ENCODE results near the gene GABPB1. TPM values are rescaled to one million over a fixed set of nuclear protein-coding genes. Genes with fewer than 3 reads are reported as not detected.

The GABPB1 gene
- total and polyA plus RNA-seq, 2 of the 13 experiments (the other 11 are each of a cell fraction or from before 2014, with no cell fraction given) = 17.5 to 39.5 TPM

GRCh38 chr15:50353975-50354837 lies 792 bp downstream of the GABPB1 start:
- DNase-seq (ENCODE audit: low spot score) (peak; percentile 85), ATAC-seq (peak; percentile 73), FAIRE-seq (peak; percentile 87)
- intact Hi-C loops (cut with micrococcal nuclease; ENCODE audit: unreplicated experiment) = loop anchor here (1.0 to 5.0 kb wide), 2 partner anchors 10 to 553 kb away; partner anchors contain the start of gene AP4E1
- H3K27me3 ChIP-seq (ENCODE audit: control insufficient read depth in 1 of 2, insufficient read depth in 2 of 2, low read length in 2 of 2) = no peaks in the 10 kb centered on the region; a peak in 1 of 5 replicates
- no peaks in the 10 kb centered on the region for H3K9me3 ChIP-seq (ENCODE audit: low read length)
- H3K4me3 ChIP-seq (replicated peaks in 1 of 3; ENCODE audit: insufficient read depth in 1 of 3, low read depth in 2 of 3, low read length in 3 of 3) = peak overlapping the region; percentile 80 to 96 (median 93)
- H3K27ac ChIP-seq (ENCODE audit: extremely low read length, insufficient read depth, low read length) = peak overlapping the region; percentile 100
- in situ Hi-C loops (cut with HindIII; ENCODE audit: extremely low pct_ligation_motif_present, low pct_unique_long_range_greater_than_20kb) = no loop called here
- H3K36me3 ChIP-seq (replicated peaks in 1 of 2; ENCODE audit: control insufficient read depth in 1 of 2, insufficient read depth in 2 of 2, low read length in 2 of 2) = no peaks in the 10 kb centered on the region
- 0% methylated on average over 5 of the region's 79 CpGs for WGBS (ENCODE audit: low lambda C conversion rate)
- H3K4me1 ChIP-seq (ENCODE audit: insufficient read depth, low read length) = peaks cover 67% of the 10 kb centered on the region
- H3K79me2 ChIP-seq (ENCODE audit: insufficient read depth, low read length) = peaks cover 81% of the 10 kb centered on the region
- H2AFZ ChIP-seq (ENCODE audit: low read length) = no peak overlapping the region
- CTCF ChIA-PET (ENCODE audit: low intra/inter-chr PET ratio, low total read pairs) = no interaction called here
- POLR2A ChIA-PET = interaction anchor here (0.9 to 3.4 kb wide), 16 partner anchors 9 to 1199 kb away, joined by 3 to 74 read pairs (median 4); partner anchors contain the start of genes COPS2, SLC27A2 and USP8
- peaks cover 6% of the 10 kb centered on the region; the same call in 1 of the 2 replicates for H4K20me1 ChIP-seq (ENCODE audit: insufficient read depth, low read length)
- H3K4me2 ChIP-seq (ENCODE audit: low read depth, low read length) = peak overlapping the region; percentile 81
- BruUV-seq (replicated peaks) = no TSS peak
- peak overlapping the region; percentile 93 for H3K9ac ChIP-seq (ENCODE audit: insufficient read depth, low read depth, low read length)
- TF ChIP-seq HHEX (CRISPR knock-in tag; IDR thresholded peaks at IDR 0.05) (no peak), LCORL (IDR thresholded peaks at IDR 0.05) (no peak), LCORL (CRISPR knock-in tag; IDR thresholded peaks at IDR 0.05) (no peak), ATF7 (IDR thresholded peaks at IDR 0.05) (no peak), ATF7 (CRISPR knock-in tag; IDR thresholded peaks at IDR 0.05) (no peak), MBD4 (IDR thresholded peaks at IDR 0.05; ENCODE audit: borderline replicate concordance, low read length) (no peak; the same call in 1 of the 2 replicates), ZBTB25 (CRISPR knock-in tag; IDR thresholded peaks at IDR 0.05) (no peak), ZNF607 (CRISPR knock-in tag; IDR thresholded peaks at IDR 0.05; ENCODE audit: borderline replicate concordance) (no peak), ZNF609 (CRISPR knock-in tag; IDR thresholded peaks at IDR 0.05; ENCODE audit: borderline replicate concordance) (peak; percentile 50; the same call in 1 of the 2 replicates), EED (CRISPR knock-in tag; IDR thresholded peaks at IDR 0.05) (no peak), POGZ (CRISPR knock-in tag; IDR thresholded peaks at IDR 0.05) (no peak), ZNF552 (CRISPR knock-in tag; IDR thresholded peaks at IDR 0.05; ENCODE audit: borderline replicate concordance) (no peak)
- TF ChIP-seq, protein P1, sequence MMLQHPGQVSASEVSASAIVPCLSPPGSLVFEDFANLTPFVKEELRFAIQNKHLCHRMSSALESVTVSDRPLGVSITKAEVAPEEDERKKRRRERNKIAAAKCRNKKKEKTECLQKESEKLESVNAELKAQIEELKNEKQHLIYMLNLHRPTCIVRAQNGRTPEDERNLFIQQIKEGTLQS (CRISPR knock-in tag; IDR thresholded peaks at IDR 0.05) = no peak
- TF ChIP-seq, protein P2, sequence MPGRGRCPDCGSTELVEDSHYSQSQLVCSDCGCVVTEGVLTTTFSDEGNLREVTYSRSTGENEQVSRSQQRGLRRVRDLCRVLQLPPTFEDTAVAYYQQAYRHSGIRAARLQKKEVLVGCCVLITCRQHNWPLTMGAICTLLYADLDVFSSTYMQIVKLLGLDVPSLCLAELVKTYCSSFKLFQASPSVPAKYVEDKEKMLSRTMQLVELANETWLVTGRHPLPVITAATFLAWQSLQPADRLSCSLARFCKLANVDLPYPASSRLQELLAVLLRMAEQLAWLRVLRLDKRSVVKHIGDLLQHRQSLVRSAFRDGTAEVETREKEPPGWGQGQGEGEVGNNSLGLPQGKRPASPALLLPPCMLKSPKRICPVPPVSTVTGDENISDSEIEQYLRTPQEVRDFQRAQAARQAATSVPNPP (CRISPR knock-in tag; IDR thresholded peaks at IDR 0.05) = 0 out of 2 replicates have a peak, but pooled peaks have one; percentile 11

Data from HepG2 (cell line).